ENCODE measurements around the gene LHX3. TPM values are rescaled to one million over a fixed set of nuclear protein-coding genes. Genes with fewer than 3 reads are reported as not detected.

The LHX3 gene
- total RNA-seq, 1 donor from 2014 or later: not detected

DNA sequence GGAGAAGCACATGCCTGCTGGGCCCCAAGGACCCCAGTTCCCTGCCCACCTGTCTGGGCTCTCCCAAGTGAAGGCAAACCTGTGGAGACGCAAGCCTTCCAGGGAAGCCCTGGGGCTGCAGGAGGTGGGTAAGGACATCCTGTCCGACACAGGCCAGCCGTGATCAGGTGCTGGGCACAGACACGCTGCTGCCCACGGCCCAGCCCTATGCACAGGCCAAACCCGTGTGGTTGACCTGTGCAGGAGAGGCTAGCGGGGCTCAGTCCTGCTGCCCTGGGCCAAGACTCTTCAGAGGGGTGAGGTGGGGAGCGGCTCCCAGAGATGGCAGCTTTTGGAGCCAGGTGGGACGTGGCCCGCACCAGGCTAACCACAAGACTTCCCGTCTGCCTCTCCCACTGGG lies 14.3 kb downstream of the LHX3 start:
- H3K36me3 Mint-ChIP-seq (ENCODE audit: low read depth, unreplicated experiment): no peaks in the 10 kb centered on the region
- no peaks in the 10 kb centered on the region for H3K4me1 Mint-ChIP-seq (ENCODE audit: unreplicated experiment)
- TF ChIP-seq, protein P1, sequence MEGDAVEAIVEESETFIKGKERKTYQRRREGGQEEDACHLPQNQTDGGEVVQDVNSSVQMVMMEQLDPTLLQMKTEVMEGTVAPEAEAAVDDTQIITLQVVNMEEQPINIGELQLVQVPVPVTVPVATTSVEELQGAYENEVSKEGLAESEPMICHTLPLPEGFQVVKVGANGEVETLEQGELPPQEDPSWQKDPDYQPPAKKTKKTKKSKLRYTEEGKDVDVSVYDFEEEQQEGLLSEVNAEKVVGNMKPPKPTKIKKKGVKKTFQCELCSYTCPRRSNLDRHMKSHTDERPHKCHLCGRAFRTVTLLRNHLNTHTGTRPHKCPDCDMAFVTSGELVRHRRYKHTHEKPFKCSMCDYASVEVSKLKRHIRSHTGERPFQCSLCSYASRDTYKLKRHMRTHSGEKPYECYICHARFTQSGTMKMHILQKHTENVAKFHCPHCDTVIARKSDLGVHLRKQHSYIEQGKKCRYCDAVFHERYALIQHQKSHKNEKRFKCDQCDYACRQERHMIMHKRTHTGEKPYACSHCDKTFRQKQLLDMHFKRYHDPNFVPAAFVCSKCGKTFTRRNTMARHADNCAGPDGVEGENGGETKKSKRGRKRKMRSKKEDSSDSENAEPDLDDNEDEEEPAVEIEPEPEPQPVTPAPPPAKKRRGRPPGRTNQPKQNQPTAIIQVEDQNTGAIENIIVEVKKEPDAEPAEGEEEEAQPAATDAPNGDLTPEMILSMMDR (IDR thresholded peaks at IDR 0.05; ENCODE audit: unreplicated experiment): no peak
- H3K4me3 Mint-ChIP-seq (ENCODE audit: unreplicated experiment): no peak overlapping the region
- no peaks in the 10 kb centered on the region for H3K9me3 Mint-ChIP-seq (ENCODE audit: unreplicated experiment)
- no peak for DNase-seq (ENCODE audit: low spot score)
- H3K27ac Mint-ChIP-seq (ENCODE audit: unreplicated experiment): no peak overlapping the region
- H3K27me3 Mint-ChIP-seq (ENCODE audit: unreplicated experiment): peaks cover 8% of the 10 kb centered on the region

DNA sequence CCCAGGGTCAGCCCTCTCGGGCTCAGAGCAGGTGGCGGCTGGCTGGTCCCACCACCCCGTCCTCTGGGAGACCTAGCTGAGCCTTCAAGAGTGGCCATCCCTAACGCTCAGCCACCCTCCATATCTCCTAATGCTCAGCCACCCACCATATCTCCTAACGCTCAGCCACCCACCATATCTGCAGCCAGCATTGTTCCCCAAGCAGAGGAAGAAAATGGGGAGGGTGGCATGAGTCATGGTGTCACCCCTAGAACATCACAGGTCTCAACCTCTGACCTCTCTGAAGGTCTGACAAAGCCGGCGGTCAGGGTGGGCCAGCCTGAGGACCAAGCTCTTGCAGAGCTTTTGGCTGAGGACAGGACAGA lies 14.7 kb downstream of the LHX3 start:
- peaks cover 8% of the 10 kb centered on the region for H3K27me3 Mint-ChIP-seq (ENCODE audit: unreplicated experiment)
- no peaks in the 10 kb centered on the region for H3K9me3 Mint-ChIP-seq (ENCODE audit: unreplicated experiment)
- no peaks in the 10 kb centered on the region for H3K36me3 Mint-ChIP-seq (ENCODE audit: low read depth, unreplicated experiment)
- TF ChIP-seq, protein P1 (IDR thresholded peaks at IDR 0.05; ENCODE audit: unreplicated experiment): no peak
- H3K4me3 Mint-ChIP-seq (ENCODE audit: unreplicated experiment): no peak overlapping the region
- H3K4me1 Mint-ChIP-seq (ENCODE audit: unreplicated experiment): no peaks in the 10 kb centered on the region
- no peak for DNase-seq (ENCODE audit: low spot score)
- no peak overlapping the region for H3K27ac Mint-ChIP-seq (ENCODE audit: unreplicated experiment)

- H3K4me1 Mint-ChIP-seq (ENCODE audit: unreplicated experiment): no peaks in the 10 kb centered on the region
- H3K27me3 Mint-ChIP-seq (ENCODE audit: unreplicated experiment): peaks cover 8% of the 10 kb centered on the region
- no peaks in the 10 kb centered on the region for H3K36me3 Mint-ChIP-seq (ENCODE audit: low read depth, unreplicated experiment)
- H3K4me3 Mint-ChIP-seq (ENCODE audit: unreplicated experiment): no peak overlapping the region
- H3K27ac Mint-ChIP-seq (ENCODE audit: unreplicated experiment): no peak overlapping the region
- no peak for DNase-seq (ENCODE audit: low spot score)
- H3K9me3 Mint-ChIP-seq (ENCODE audit: unreplicated experiment): no peaks in the 10 kb centered on the region
- TF ChIP-seq, protein P1 (IDR thresholded peaks at IDR 0.05; ENCODE audit: unreplicated experiment): no peak
Observed at GRCh38 chr9:136189394-136190236, 15.3 kb downstream of the LHX3 start.

DNA sequence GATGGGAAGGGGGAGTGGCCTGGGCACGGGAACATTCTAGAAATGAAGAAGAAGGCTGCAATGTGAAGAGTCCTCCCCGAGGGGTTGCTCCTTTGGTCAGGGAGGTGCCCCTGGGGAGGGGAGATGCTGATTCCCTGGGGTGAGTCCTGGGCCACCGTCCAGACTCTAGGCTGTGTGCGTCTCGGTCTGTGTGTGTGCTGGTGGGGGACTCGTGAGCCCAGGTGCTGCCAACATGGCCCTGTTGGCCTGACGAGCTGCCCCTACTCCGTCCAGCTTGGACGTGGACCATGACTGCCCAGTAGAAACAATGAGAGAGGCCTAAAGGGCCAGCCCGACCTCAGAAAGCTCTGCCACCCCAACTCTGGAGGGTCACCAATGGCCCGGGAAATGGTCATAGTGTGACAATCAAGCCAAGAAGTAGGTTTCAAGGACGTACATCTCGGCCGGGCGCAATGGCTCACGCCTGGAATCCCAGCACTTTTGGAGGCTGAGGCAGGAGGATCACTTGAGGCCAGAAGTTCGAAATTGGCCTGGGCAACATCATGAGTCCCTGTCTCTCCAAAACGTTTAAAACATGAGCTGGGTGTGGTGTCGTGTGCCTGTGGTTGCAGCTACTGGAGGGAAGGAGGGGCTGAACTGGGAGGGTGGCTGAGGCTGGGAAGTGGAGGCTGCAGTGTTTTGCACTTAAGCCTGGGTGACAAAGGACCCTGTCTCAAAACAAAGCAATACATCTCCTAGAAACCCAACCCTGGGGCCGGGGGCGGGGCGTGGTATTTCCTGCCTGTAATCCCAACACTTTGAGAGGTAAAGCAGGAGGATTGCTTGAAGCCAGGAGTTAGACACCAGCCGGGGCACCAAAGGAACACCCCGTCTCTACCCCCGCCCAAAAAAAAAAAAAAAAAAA lies 17.0 kb downstream of the LHX3 start:
- Mint-ChIP-seq H3K9me3 (ENCODE audit: unreplicated experiment) (no peaks in the 10 kb centered on the region), H3K27ac (ENCODE audit: unreplicated experiment) (no peak overlapping the region), H3K27me3 (ENCODE audit: unreplicated experiment) (peaks cover 8% of the 10 kb centered on the region), H3K36me3 (ENCODE audit: low read depth, unreplicated experiment) (no peaks in the 10 kb centered on the region), H3K4me3 (ENCODE audit: unreplicated experiment) (no peak overlapping the region), H3K4me1 (ENCODE audit: unreplicated experiment) (no peaks in the 10 kb centered on the region)
- TF ChIP-seq, protein P1 (IDR thresholded peaks at IDR 0.05; ENCODE audit: unreplicated experiment): no peak
- no peak for DNase-seq (ENCODE audit: low spot score)
